Body of pancreas (tissue), 4 donors: Measurements from ENCODE around the gene MPZL1. TPM values are rescaled to one million over a fixed set of nuclear protein-coding genes. Genes with fewer than 3 reads are reported as not detected.

ENCODE experiments used
- ATAC-seq: fragments of 150-250 bp; one replicate; pipeline ENCODE4 v1.9.1; 2016
- DNase-seq, 4 donors: peaks; one replicate each; pipeline ENCODE4 v3.0.0-alpha.2; 2019
- H3K27ac ChIP-seq, 4 donors: fragments of 200-600 bp; sonication (generic); 1 replicate in 3 of 4; 2 replicates in 1 of 4; pipeline versions ENCODE4 v1.5.1 to v1.6.1; 2016 to 2019; ENCODE audit warnings: mild to moderate bottlenecking in 1 of 4, mixed read lengths in 1 of 4, moderate library complexity in 1 of 4
- H3K27me3 ChIP-seq, 2 donors: fragments of 200-600 bp; sonication (generic); one replicate each; pipeline ENCODE4 v1.6.0; 2016; ENCODE audit warnings: mild to moderate bottlenecking in 1 of 2
- H3K36me3 ChIP-seq, 2 donors: fragments of 200-600 bp; sonication (generic); replicated peaks in 1 of 2; 2 replicates each; pipeline ENCODE4 v1.5.1; 2016; ENCODE audit warnings: low read depth in 2 of 2; ENCODE audit not compliant: insufficient read depth in 1 of 2
- H3K4me1 ChIP-seq: fragments of 200-600 bp; sonication (generic); one replicate; pipeline ENCODE4 v1.6.0; 2016
- H3K4me3 ChIP-seq, 2 donors: fragments of 200-600 bp; sonication (generic); 1 replicate in 1 of 2; 2 replicates in 1 of 2; pipeline ENCODE4 v1.5.1; 2016 to 2019
- H3K9me3 ChIP-seq, 3 donors: fragments of 200-600 bp; sonication (generic); 1 replicate in 2 of 3; 2 replicates in 1 of 3; pipeline ENCODE4 v1.5.1; 2016
- CTCF ChIP-seq, 7 experiments: fragments of 450-650 bp in 4 of 7; fragments of 200-600 bp in 3 of 7; sonication (generic) in 3 of 7; IDR thresholded peaks; one replicate each; pipeline ENCODE4 v1.5.1; 2016 to 2019; ENCODE audit warnings: antibody characterized with exemption in 7 of 7
- POLR2A ChIP-seq, 3 donors: fragments of 450-650 bp; IDR thresholded peaks; one replicate each; pipeline ENCODE4 v1.6.1; 2016; ENCODE audit warnings: antibody characterized with exemption in 3 of 3, mild to moderate bottlenecking in 2 of 3
- WGBS, 2 donors: methylation state at CpG; one replicate each; pipeline ENCODE4 v1.1.5; 2017; 5-methylcytosine and 5-hydroxymethylcytosine counted together
- intact Hi-C: fragments of 100-400 bp; cut with DNase I; formaldehyde crosslinking; loops from one replicate; pipeline ENCODE4 v1.15.1; 2023
- total RNA-seq, 2 donors: library from RNA; depleted of rRNA; stranded (reverse); fragments of >200 nt; gene quantifications; one replicate each; pipeline ENCODE4 v1.1.0, GENCODE V29; 2016

The MPZL1 gene
- total RNA-seq, 2 donors from 2014 or later: 19.8 to 28.5 TPM

GRCh38 chr1:167837326-167837725 is 115.5 kb downstream of the MPZL1 start:
- ATAC-seq: no peak
- no peak overlapping the region for H3K27ac ChIP-seq
- H3K27me3 ChIP-seq: no peaks in the 10 kb centered on the region
- intact Hi-C loops: no loop called here
- WGBS, 2 donors: 28 to 78% methylated on average over 2 of the region's 2 CpGs
- H3K9me3 ChIP-seq: no peaks in the 10 kb centered on the region
- TF ChIP-seq CTCF (IDR thresholded peaks at IDR 0.05): no peak
- TF ChIP-seq POLR2A (IDR thresholded peaks at IDR 0.05): no peak
- H3K36me3 ChIP-seq: no peaks in the 10 kb centered on the region
- no peak for DNase-seq
- H3K4me3 ChIP-seq: no peak overlapping the region
- H3K4me1 ChIP-seq: no peaks in the 10 kb centered on the region

- ATAC-seq: no peak
- no peaks in the 10 kb centered on the region for H3K36me3 ChIP-seq
- WGBS, 2 donors: 82 to 88% methylated on average over 2 of the region's 2 CpGs
- intact Hi-C loops: no loop called here
- no peaks in the 10 kb centered on the region for H3K9me3 ChIP-seq
- no peaks in the 10 kb centered on the region for H3K27me3 ChIP-seq
- H3K4me3 ChIP-seq: no peak overlapping the region
- H3K27ac ChIP-seq: no peak overlapping the region
- H3K4me1 ChIP-seq: no peaks in the 10 kb centered on the region
- TF ChIP-seq CTCF (IDR thresholded peaks at IDR 0.05) (no peak), POLR2A (IDR thresholded peaks at IDR 0.05) (no peak)
- DNase-seq: no peak
These were observed 117.2 kb downstream of the MPZL1 start for GRCh38 chr1:167839009-167839408.

Other genes starting within 250 kb of the MPZL1 start
- 1 to 10 TPM; 2.3 to 3.3 TPM for gene CD247, start 203.5 kb upstream of the MPZL1 start, total RNA-seq
- gene CREG1, start 168.2 kb upstream of the MPZL1 start, total RNA-seq: 100 to 1,000 TPM in 1 of 2 donors, 10 to 100 TPM in 1; 81.1 to 100 TPM
- gene RCSD1, start 91.8 kb upstream of the MPZL1 start, total RNA-seq: 1 to 10 TPM; 4.7 to 5.6 TPM
- gene ADCY10, start 192.2 kb downstream of the MPZL1 start, total RNA-seq: under 1 TPM in 1 of 2 donors, not detected in 1; 0.26 TPM
- 10 to 100 TPM; 30.7 to 42.8 TPM for gene DCAF6, start 214.7 kb downstream of the MPZL1 start, total RNA-seq
- gene MPC2, start 215.1 kb downstream of the MPZL1 start, total RNA-seq: 10 to 100 TPM; 19.4 to 21.5 TPM